Mucosa of gallbladder (tissue), 1 donor: ENCODE measurements around the gene SLC22A9. TPM values are rescaled to one million over a fixed set of nuclear protein-coding genes. Genes with fewer than 3 reads are reported as not detected.
"Not testable (repeated sequence)": the region's sequence is repeated elsewhere in the genome, so short reads cannot be mapped to it uniquely, and the experiment has no call there.

Experiments
- DNase-seq: peaks from one replicate; pipeline ENCODE4 v3.0.0-alpha.2; 2020; ENCODE audit warnings: low spot score
- total RNA-seq: library from RNA; stranded (reverse); gene quantifications from one replicate; pipeline ENCODE4 v1.2.1, GENCODE V29; 2021
- donor health status: DM: no; HTN: no; CAD: no.

Gene SLC22A9
- 0.72 TPM for total RNA-seq

GRCh38 chr11:63369165-63369970 lies at the start of gene SLC22A9:
Gene SLC22A9, plus strand, starts transcription at chr11:63369785. Its CDS starts 272 bp downstream, at chr11:63370057.
- DNase-seq = no peak

- DNase-seq = no peak
Observed at GRCh38 chr11:63321723-63322122, 47.9 kb upstream of the SLC22A9 start.

GRCh38 chr11:63335089-63335488 lies 34.5 kb upstream of the SLC22A9 start:
- not testable (repeated sequence) for DNase-seq

GRCh38 chr11:63337070-63337469 lies 32.5 kb upstream of the SLC22A9 start:
- DNase-seq = no peak

- no peak for DNase-seq
Observed at GRCh38 chr11:63343130-63343529, 26.5 kb upstream of the SLC22A9 start.

- no peak for DNase-seq
Observed at GRCh38 chr11:63352144-63352543, 17.4 kb upstream of the SLC22A9 start.

- no peak for DNase-seq
Observed at GRCh38 chr11:63362196-63362793, 7.3 kb upstream of the SLC22A9 start.

GRCh38 chr11:63369971-63370588 lies 495 bp downstream of the SLC22A9 start:
- no peak for DNase-seq

- no peak for DNase-seq
Observed at GRCh38 chr11:63371396-63371795, 1.8 kb downstream of the SLC22A9 start.

- DNase-seq = no peak
Observed at GRCh38 chr11:63375434-63375833, 5.8 kb downstream of the SLC22A9 start.

- no peak for DNase-seq
Observed at GRCh38 chr11:63380130-63380529, 10.5 kb downstream of the SLC22A9 start.

- no peak for DNase-seq
Observed at GRCh38 chr11:63395697-63396096, 26.1 kb downstream of the SLC22A9 start.

GRCh38 chr11:63404161-63404935 lies 34.8 kb downstream of the SLC22A9 start:
- DNase-seq = no peak

- DNase-seq = no peak
Observed at GRCh38 chr11:63405114-63405513, 35.5 kb downstream of the SLC22A9 start.

GRCh38 chr11:63406458-63406857 lies 36.9 kb downstream of the SLC22A9 start:
- DNase-seq = no peak

- no peak for DNase-seq
Observed at GRCh38 chr11:63417174-63417852, 47.7 kb downstream of the SLC22A9 start.

GRCh38 chr11:63427971-63428508 lies 58.5 kb downstream of the SLC22A9 start:
- no peak for DNase-seq

- DNase-seq = not testable (repeated sequence)
Observed at GRCh38 chr11:63430731-63431130, 61.1 kb downstream of the SLC22A9 start.

- DNase-seq = not testable (repeated sequence)
Observed at GRCh38 chr11:63435351-63435750, 65.8 kb downstream of the SLC22A9 start.

GRCh38 chr11:63435831-63436230 lies 66.2 kb downstream of the SLC22A9 start:
- DNase-seq = not testable (repeated sequence)

GRCh38 chr11:63443714-63444113 lies 74.1 kb downstream of the SLC22A9 start:
- no peak for DNase-seq
